ENCODE data around the gene ZNF554. TPM values are rescaled to one million over a fixed set of nuclear protein-coding genes. Genes with fewer than 3 reads are reported as not detected.

The ZNF554 gene
- total RNA-seq, 3 donors from 2014 or later (not counting 1 experiment from before 2014, with no cell fraction given) = 3.4 to 5.6 (median 3.7) TPM

GRCh38 chr19:2885736-2886135 lies 66.1 kb downstream of the ZNF554 start:
- TF ChIP-seq, protein P1, sequence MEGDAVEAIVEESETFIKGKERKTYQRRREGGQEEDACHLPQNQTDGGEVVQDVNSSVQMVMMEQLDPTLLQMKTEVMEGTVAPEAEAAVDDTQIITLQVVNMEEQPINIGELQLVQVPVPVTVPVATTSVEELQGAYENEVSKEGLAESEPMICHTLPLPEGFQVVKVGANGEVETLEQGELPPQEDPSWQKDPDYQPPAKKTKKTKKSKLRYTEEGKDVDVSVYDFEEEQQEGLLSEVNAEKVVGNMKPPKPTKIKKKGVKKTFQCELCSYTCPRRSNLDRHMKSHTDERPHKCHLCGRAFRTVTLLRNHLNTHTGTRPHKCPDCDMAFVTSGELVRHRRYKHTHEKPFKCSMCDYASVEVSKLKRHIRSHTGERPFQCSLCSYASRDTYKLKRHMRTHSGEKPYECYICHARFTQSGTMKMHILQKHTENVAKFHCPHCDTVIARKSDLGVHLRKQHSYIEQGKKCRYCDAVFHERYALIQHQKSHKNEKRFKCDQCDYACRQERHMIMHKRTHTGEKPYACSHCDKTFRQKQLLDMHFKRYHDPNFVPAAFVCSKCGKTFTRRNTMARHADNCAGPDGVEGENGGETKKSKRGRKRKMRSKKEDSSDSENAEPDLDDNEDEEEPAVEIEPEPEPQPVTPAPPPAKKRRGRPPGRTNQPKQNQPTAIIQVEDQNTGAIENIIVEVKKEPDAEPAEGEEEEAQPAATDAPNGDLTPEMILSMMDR (IDR thresholded peaks at IDR 0.05) = no peak
- Histone ChIP-seq H3K9me3 (ENCODE audit: control insufficient read depth, insufficient read depth, low read length) (no peaks in the 10 kb centered on the region), H3K27me3 (ENCODE audit: control insufficient read depth, insufficient read depth, low read length) (no peaks in the 10 kb centered on the region), H3K36me3 (ENCODE audit: control insufficient read depth, insufficient read depth, low read length) (no peaks in the 10 kb centered on the region), H3K4me1 (ENCODE audit: control insufficient read depth, insufficient read depth, low read length) (peaks cover 5% of the 10 kb centered on the region), H3K4me3 (ENCODE audit: low read length) (no peak overlapping the region), H3K27ac (ENCODE audit: low read length) (no peak overlapping the region)
- WGBS (ENCODE audit: insufficient coverage) = 88% methylated on average over 17 of the region's 17 CpGs
- Mint-ChIP-seq H3K27ac (no peak overlapping the region), H3K36me3 (no peaks in the 10 kb centered on the region), H3K4me3 (no peak overlapping the region), H3K4me1 (no peaks in the 10 kb centered on the region), H3K9me3 (no peaks in the 10 kb centered on the region), H3K27me3 (ENCODE audit: low read depth in 2 of 2) (no peaks in the 10 kb centered on the region)
- DNase-seq = no peak
- intact Hi-C loops (cut with micrococcal nuclease) = no loop called here
- ATAC-seq = no peak

Other genes with a start within 250 kb of the ZNF554 start
- gene GNG7, start 117.2 kb upstream of the ZNF554 start, total RNA-seq = 1 to 10 TPM in 2 of 3 donors, under 1 TPM in 1; 0.75 to 4.8 (median 1.5) TPM
- gene DIRAS1, start 98.5 kb upstream of the ZNF554 start, total RNA-seq = under 1 TPM; 0.12 to 0.48 (median 0.18) TPM
- gene SLC39A3, start 79.9 kb upstream of the ZNF554 start, total RNA-seq = 10 to 100 TPM; 14.8 to 29.4 (median 19.6) TPM
- gene SGTA, start 36.6 kb upstream of the ZNF554 start, total RNA-seq = 10 to 100 TPM; 35.2 to 38.1 (median 36.2) TPM
- gene THOP1, start 34.4 kb upstream of the ZNF554 start, total RNA-seq = 10 to 100 TPM; 31.6 to 44.0 (median 33.4) TPM
- 1 to 10 TPM; 2.0 to 4.6 (median 2.9) TPM for gene ZNF555, start 21.6 kb downstream of the ZNF554 start, total RNA-seq
- gene ZNF556, start 47.5 kb downstream of the ZNF554 start, total RNA-seq = not detected
- gene ZNF57, start 81.1 kb downstream of the ZNF554 start, total RNA-seq = 1 to 10 TPM; 4.4 to 7.5 (median 4.7) TPM
- 1 to 10 TPM; 6.0 to 9.2 (median 6.8) TPM for gene ZNF77, start 125.1 kb downstream of the ZNF554 start, total RNA-seq
- gene TLE6, start 157.7 kb downstream of the ZNF554 start, total RNA-seq = 1 to 10 TPM in 1 of 3 donors, under 1 TPM in 1, not detected in 1; 0.49 to 2.2 TPM
- 1 to 10 TPM; 6.1 to 8.8 (median 8.2) TPM for gene TLE2, start 209.4 kb downstream of the ZNF554 start, total RNA-seq
- 1,000 to 10,000 TPM in 1 of 3 donors, 100 to 1,000 TPM in 2; 943 to 1,012 (median 968) TPM for gene TLE5, start 242.6 kb downstream of the ZNF554 start, total RNA-seq